ENCODE results near the gene RBM17. TPM values are rescaled to one million over a fixed set of nuclear protein-coding genes. Genes with fewer than 3 reads are reported as not detected.
A peak's percentile ranks its signal among the peaks of the same experiment; 100 is the strongest.
"Not testable (repeated sequence)": the region's sequence is repeated elsewhere in the genome, so short reads cannot be mapped to it uniquely, and the experiment has no call there.

RBM17 gene
- total and polyA plus RNA-seq, 4 donors = 65.5 to 103 (median 80.6) TPM

DNA sequence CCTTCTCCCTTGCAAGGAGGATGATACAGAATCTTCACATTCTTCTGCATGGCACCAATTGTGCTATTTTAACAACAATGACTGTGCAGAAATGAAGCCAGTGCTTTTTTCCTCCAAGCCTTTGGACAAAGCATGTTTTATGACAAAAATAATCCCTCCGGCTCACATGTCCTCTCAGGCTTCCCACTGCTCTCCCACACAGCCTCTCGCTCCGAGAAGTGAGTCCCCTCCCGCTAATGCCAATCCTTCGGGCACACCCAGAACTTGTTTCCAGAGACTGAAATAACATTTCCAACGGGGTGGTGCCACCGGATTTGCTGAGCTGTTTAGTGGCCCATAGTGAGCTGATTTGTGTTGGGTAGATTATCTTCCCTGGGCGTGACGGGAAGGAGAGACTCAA lies 35.8 kb downstream of the RBM17 start:
- no peak overlapping the region for H3K4me3 ChIP-seq
- H3K27ac ChIP-seq (ENCODE audit: low read depth in 1 of 2, low read length in 1 of 2) = no peak overlapping the region
- H3K36me3 ChIP-seq (ENCODE audit: control insufficient read depth in 4 of 4, insufficient read depth in 4 of 4, low read length in 4 of 4) = no peaks in the 10 kb centered on the region
- H3K4me1 ChIP-seq (ENCODE audit: control insufficient read depth in 5 of 5, insufficient read depth in 5 of 5, low read length in 5 of 5) = peaks cover 0 to 32% (median 8%) of the 10 kb centered on the region in 5 donors
- 16 to 31% methylated on average over 9 of the region's 9 CpGs for WGBS, 2 donors
- no peaks in the 10 kb centered on the region for H3K9me3 ChIP-seq (ENCODE audit: control insufficient read depth in 4 of 4, insufficient read depth in 3 of 4, low read length in 3 of 4)
- ATAC-seq (ENCODE audit: insufficient read depth, low FRiP score) (no peak), DNase-seq (no peak)
- H3K9ac ChIP-seq (ENCODE audit: insufficient read depth in 1 of 2, low read length in 2 of 2) = no peak overlapping the region
- no peaks in the 10 kb centered on the region for H3K27me3 ChIP-seq (ENCODE audit: control insufficient read depth in 3 of 3, insufficient read depth in 3 of 3, low read length in 2 of 3)
- TF ChIP-seq, protein P1, sequence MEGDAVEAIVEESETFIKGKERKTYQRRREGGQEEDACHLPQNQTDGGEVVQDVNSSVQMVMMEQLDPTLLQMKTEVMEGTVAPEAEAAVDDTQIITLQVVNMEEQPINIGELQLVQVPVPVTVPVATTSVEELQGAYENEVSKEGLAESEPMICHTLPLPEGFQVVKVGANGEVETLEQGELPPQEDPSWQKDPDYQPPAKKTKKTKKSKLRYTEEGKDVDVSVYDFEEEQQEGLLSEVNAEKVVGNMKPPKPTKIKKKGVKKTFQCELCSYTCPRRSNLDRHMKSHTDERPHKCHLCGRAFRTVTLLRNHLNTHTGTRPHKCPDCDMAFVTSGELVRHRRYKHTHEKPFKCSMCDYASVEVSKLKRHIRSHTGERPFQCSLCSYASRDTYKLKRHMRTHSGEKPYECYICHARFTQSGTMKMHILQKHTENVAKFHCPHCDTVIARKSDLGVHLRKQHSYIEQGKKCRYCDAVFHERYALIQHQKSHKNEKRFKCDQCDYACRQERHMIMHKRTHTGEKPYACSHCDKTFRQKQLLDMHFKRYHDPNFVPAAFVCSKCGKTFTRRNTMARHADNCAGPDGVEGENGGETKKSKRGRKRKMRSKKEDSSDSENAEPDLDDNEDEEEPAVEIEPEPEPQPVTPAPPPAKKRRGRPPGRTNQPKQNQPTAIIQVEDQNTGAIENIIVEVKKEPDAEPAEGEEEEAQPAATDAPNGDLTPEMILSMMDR (IDR thresholded peaks at IDR 0.05; ENCODE audit: control extremely low read depth, extremely low read depth) = no peak

DNA sequence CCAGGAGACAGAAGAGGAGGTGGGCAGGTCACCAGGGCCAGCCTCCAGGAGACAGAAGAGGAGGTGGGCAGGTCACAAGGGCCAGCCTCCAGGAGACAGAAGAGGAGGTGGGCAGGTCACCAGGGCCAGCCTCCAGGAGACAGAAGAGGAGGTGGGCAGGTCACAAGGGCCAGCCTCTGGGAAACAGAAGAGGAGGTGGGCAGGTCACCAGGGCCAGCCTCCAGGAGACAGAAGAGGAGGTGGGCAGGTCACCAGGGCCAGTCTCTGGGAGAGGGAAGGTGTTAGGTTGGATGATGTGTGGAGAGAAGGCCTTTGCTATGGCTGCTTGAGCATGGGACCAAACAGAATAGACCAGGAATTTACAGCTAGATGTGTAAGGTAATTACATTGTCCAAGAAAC lies 38.6 kb downstream of the RBM17 start:
- not testable (repeated sequence) for H3K9me3 ChIP-seq (ENCODE audit: control insufficient read depth in 4 of 4, insufficient read depth in 3 of 4, low read length in 3 of 4); H3K27me3 ChIP-seq (ENCODE audit: control insufficient read depth in 3 of 3, insufficient read depth in 3 of 3, low read length in 2 of 3); ATAC-seq (ENCODE audit: insufficient read depth, low FRiP score); H3K4me3 ChIP-seq; H3K36me3 ChIP-seq (ENCODE audit: control insufficient read depth in 4 of 4, insufficient read depth in 4 of 4, low read length in 4 of 4); H3K9ac ChIP-seq (ENCODE audit: insufficient read depth in 1 of 2, low read length in 2 of 2); H3K27ac ChIP-seq (ENCODE audit: low read depth in 1 of 2, low read length in 1 of 2); DNase-seq
- peaks cover 0 to 32% (median 12%) of the 10 kb centered on the region in 5 donors for H3K4me1 ChIP-seq (ENCODE audit: control insufficient read depth in 5 of 5, insufficient read depth in 5 of 5, low read length in 5 of 5)

DNA sequence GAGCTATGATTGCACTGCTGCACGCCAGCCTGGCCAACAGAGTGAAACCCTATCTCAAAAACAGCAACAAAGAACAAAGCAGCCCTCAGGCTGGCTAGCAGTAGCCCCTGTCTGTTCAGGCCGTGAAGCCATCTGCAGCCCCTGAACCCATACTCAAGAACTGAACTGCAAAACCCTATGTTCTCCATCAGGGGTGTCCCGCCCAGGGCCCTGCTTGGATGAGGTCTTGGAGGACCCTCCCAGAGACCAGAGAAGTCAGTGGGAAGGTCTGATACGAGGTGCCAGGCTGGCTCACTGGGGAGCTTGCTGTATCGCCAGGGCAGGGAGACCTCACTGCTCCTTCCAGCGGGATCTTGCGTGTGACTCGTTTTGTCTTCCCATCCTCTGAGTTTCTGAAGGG lies 39.3 kb downstream of the RBM17 start:
- DNase-seq = peak in 1 of 3 donors; percentile 32
- 87 to 90% methylated on average over 8 of the region's 8 CpGs for WGBS, 2 donors
- no peak overlapping the region for H3K27ac ChIP-seq (ENCODE audit: low read depth in 1 of 2, low read length in 1 of 2)
- H3K9me3 ChIP-seq (ENCODE audit: control insufficient read depth in 4 of 4, insufficient read depth in 3 of 4, low read length in 3 of 4) = no peaks in the 10 kb centered on the region
- TF ChIP-seq, protein P1 (IDR thresholded peaks at IDR 0.05; ENCODE audit: control extremely low read depth, extremely low read depth) = no peak
- H3K27me3 ChIP-seq (ENCODE audit: control insufficient read depth in 3 of 3, insufficient read depth in 3 of 3, low read length in 2 of 3) = no peaks in the 10 kb centered on the region
- H3K4me3 ChIP-seq = no peak overlapping the region
- no peak for ATAC-seq (ENCODE audit: insufficient read depth, low FRiP score)
- H3K9ac ChIP-seq (ENCODE audit: insufficient read depth in 1 of 2, low read length in 2 of 2) = no peak overlapping the region
- no peaks in the 10 kb centered on the region for H3K36me3 ChIP-seq (ENCODE audit: control insufficient read depth in 4 of 4, insufficient read depth in 4 of 4, low read length in 4 of 4)
- H3K4me1 ChIP-seq (ENCODE audit: control insufficient read depth in 5 of 5, insufficient read depth in 5 of 5, low read length in 5 of 5) = peaks cover 0 to 32% (median 12%) of the 10 kb centered on the region in 5 donors

DNA sequence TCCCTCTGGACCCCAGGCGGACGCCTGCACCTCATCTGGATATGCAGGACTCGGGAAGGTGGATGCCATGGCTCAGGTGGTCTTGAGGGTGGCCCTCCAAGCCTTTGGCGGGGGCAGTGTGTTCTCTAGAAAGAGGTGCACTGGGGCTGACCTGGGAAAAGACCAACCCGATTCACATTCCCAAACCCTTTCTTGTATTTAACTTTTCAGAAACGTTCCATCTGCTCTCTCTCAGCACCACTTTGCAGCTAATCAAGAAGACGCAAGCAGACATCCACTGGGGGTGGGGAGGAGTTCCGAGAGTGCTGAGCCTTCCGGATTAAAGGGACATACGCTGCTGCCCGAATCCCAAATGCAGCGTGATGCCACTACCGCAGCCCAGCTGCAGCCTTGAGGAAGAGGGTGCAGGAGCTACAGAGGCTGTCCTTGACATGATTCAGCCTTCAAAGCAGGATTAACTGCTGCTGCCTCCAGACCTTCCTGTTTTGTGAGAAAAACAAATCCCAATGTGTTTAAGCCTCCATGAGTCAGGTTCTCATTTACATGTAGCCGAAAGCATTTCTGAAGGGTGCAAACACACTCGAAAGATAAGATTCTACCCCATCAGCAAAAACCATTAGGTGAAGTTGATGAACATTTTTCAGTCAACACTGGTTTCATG lies 39.9 kb downstream of the RBM17 start:
- Histone ChIP-seq H3K4me3 (no peak overlapping the region), H3K4me1 (ENCODE audit: control insufficient read depth in 5 of 5, insufficient read depth in 5 of 5, low read length in 5 of 5) (peaks cover 0 to 26% (median 12%) of the 10 kb centered on the region in 5 donors), H3K9ac (ENCODE audit: insufficient read depth in 1 of 2, low read length in 2 of 2) (peak overlapping the region in 1 of 2 donors; percentile 68), H3K27me3 (ENCODE audit: control insufficient read depth in 3 of 3, insufficient read depth in 3 of 3, low read length in 2 of 3) (no peaks in the 10 kb centered on the region), H3K27ac (ENCODE audit: low read depth in 1 of 2, low read length in 1 of 2) (no peak overlapping the region), H3K36me3 (ENCODE audit: control insufficient read depth in 4 of 4, insufficient read depth in 4 of 4, low read length in 4 of 4) (no peaks in the 10 kb centered on the region), H3K9me3 (ENCODE audit: control insufficient read depth in 4 of 4, insufficient read depth in 3 of 4, low read length in 3 of 4) (no peaks in the 10 kb centered on the region)
- 29 to 32% methylated on average over 15 of the region's 15 CpGs for WGBS, 2 donors
- peak; percentile 50 for ATAC-seq (ENCODE audit: insufficient read depth, low FRiP score)
- peak; percentile 90 to 97 (median 96) for DNase-seq
- TF ChIP-seq, protein P1 (IDR thresholded peaks at IDR 0.05; ENCODE audit: control extremely low read depth, extremely low read depth) = no peak
